Erythroblast (primary cell): ENCODE results near the gene ENOX1.

Experiments
- DNase-seq, 2 experiments: peaks; one replicate each; lab custom pipeline; 2025; lab: John Stamatoyannopoulos, UW
- GATA1 ChIP-seq: IDR thresholded peaks from 2 replicates; pipeline ENCODE4 v1.6.1; 2011; ENCODE audit warnings: low read depth, mild to moderate bottlenecking, control low read depth, low read length, moderate library complexity
- POLR2A ChIP-seq: IDR thresholded peaks from 2 replicates; pipeline ENCODE4 v1.6.1; 2011; ENCODE audit warnings: mild to moderate bottlenecking, low read length

Gene ENOX1

GRCh38 chr13:43663474-43664090 lies 123.2 kb downstream of the ENOX1 start:
- DNase-seq = peak in 1 of 2 experiments; percentile 1

GRCh38 chr13:43662976-43663375 lies 123.8 kb downstream of the ENOX1 start:
- DNase-seq = no peak
- no peak for TF ChIP-seq GATA1
- no peak for TF ChIP-seq POLR2A

More at GRCh38 chr13:43663474-43664090, 123.2 kb downstream of the ENOX1 start:
- TF ChIP-seq GATA1 = no peak
- no peak for TF ChIP-seq POLR2A

- TF ChIP-seq GATA1 (no peak), POLR2A (no peak)
- DNase-seq = no peak
Measured at GRCh38 chr13:43661161-43661830, 125.5 kb downstream of the ENOX1 start.

GRCh38 chr13:43657485-43657884 lies 129.3 kb downstream of the ENOX1 start:
- TF ChIP-seq POLR2A (no peak), GATA1 (no peak)

GRCh38 chr13:43653980-43654379 lies 132.8 kb downstream of the ENOX1 start:
- no peak for DNase-seq
- TF ChIP-seq GATA1 (no peak), POLR2A (no peak)

More at GRCh38 chr13:43657485-43657884, 129.3 kb downstream of the ENOX1 start:
- no peak for DNase-seq

- TF ChIP-seq POLR2A (no peak), GATA1 (no peak)
- no peak for DNase-seq
Measured at GRCh38 chr13:43653395-43653794, 133.4 kb downstream of the ENOX1 start.

- TF ChIP-seq POLR2A (no peak), GATA1 (no peak)
- no peak for DNase-seq
Measured at GRCh38 chr13:43652760-43653159, 134.0 kb downstream of the ENOX1 start.

- TF ChIP-seq GATA1 (no peak), POLR2A (no peak)
- DNase-seq = peak in 1 of 2 experiments; percentile 4
Measured at GRCh38 chr13:43650882-43651281, 135.9 kb downstream of the ENOX1 start.

GRCh38 chr13:43648733-43649132 lies 138.0 kb downstream of the ENOX1 start:
- TF ChIP-seq GATA1 (no peak), POLR2A (no peak)
- DNase-seq = no peak

GRCh38 chr13:43647471-43647870 lies 139.3 kb downstream of the ENOX1 start:
- TF ChIP-seq GATA1 = no peak
- no peak for TF ChIP-seq POLR2A
- no peak for DNase-seq

- TF ChIP-seq POLR2A (no peak), GATA1 (no peak)
- DNase-seq = no peak
Measured at GRCh38 chr13:43640476-43640875, 146.3 kb downstream of the ENOX1 start.

GRCh38 chr13:43631106-43631505 lies 155.7 kb downstream of the ENOX1 start:
- no peak for TF ChIP-seq POLR2A
- no peak for DNase-seq

GRCh38 chr13:43629691-43630480 lies 156.9 kb downstream of the ENOX1 start:
- no peak for DNase-seq
- TF ChIP-seq GATA1 (no peak), POLR2A (no peak)

- no peak for DNase-seq
Measured at GRCh38 chr13:43626994-43627393, 159.8 kb downstream of the ENOX1 start.

GRCh38 chr13:43614063-43614462 lies 172.7 kb downstream of the ENOX1 start:
- TF ChIP-seq POLR2A = no peak
- TF ChIP-seq GATA1 = no peak
- DNase-seq = no peak

More at GRCh38 chr13:43626994-43627393, 159.8 kb downstream of the ENOX1 start:
- TF ChIP-seq POLR2A (no peak), GATA1 (no peak)
